Mammary microvascular endothelial cell (primary cell): ENCODE measurements around the gene CDK4. TPM values are rescaled to one million over a fixed set of nuclear protein-coding genes. Genes with fewer than 3 reads are reported as not detected.

ENCODE experiments used
- total RNA-seq: library from RNA; depleted of rRNA; stranded (reverse); fragments of >200 nt; gene quantifications from 2 replicates; pipeline ENCODE4 v1.2.3, GENCODE V29; 2015

The CDK4 gene
- 235 and 265 TPM in 2 replicates for total RNA-seq

GRCh38 chr12:57751788-57752667 lies at the start of gene CDK4:
CDK4 (minus strand) TSS chr12:57752310; CDS start chr12:57751717, 593 bp downstream.

GRCh38 chr12:57782608-57783465 lies 30.7 kb upstream of the CDK4 start, which contains the start of gene TSFM:
TSFM (plus strand) TSS chr12:57782787; CDS start chr12:57782802, 15 bp downstream.

GRCh38 chr12:57772429-57773322 lies 20.6 kb upstream of the CDK4 start, which contains the start of gene EEF1AKMT3:
EEF1AKMT3 (plus strand) TSS chr12:57772614; CDS start chr12:57772725, 111 bp downstream.

GRCh38 chr12:57771873-57772428 lies 19.8 kb upstream of the CDK4 start, which contains the start of gene METTL1:
METTL1 (minus strand) TSS chr12:57772105; CDS start chr12:57772083, 22 bp downstream.

GRCh38 chr12:57766464-57767304 lies 14.6 kb upstream of the CDK4 start, which contains the start of gene CYP27B1:
CYP27B1 (minus strand) TSS chr12:57767078; CDS start chr12:57767041, 37 bp downstream.

GRCh38 chr12:57754411-57755193 lies 2.5 kb upstream of the CDK4 start, which contains the start of gene MARCHF9:
MARCHF9 (plus strand) TSS chr12:57755103; CDS start chr12:57755529, 426 bp downstream.

GRCh38 chr12:57744777-57745484 lies 7.2 kb downstream of the CDK4 start, which contains the start of gene TSPAN31:
TSPAN31 (plus strand) TSS chr12:57745039; CDS start chr12:57745155, 116 bp downstream.

GRCh38 chr12:57738661-57739237 lies 13.4 kb downstream of the CDK4 start, which contains the start of gene AGAP2:
AGAP2 (minus strand) TSS chr12:57738742; CDS start chr12:57738246, 496 bp downstream.

Other genes starting within 250 kb of the CDK4 start
- 12.1 and 15.1 TPM in 2 replicates for gene DDIT3, start 231.8 kb downstream of the CDK4 start, total RNA-seq
- gene MBD6, start 229.5 kb downstream of the CDK4 start, total RNA-seq = 5.1 and 10.9 TPM in 2 replicates
- 196 and 201 TPM in 2 replicates for gene DCTN2, start 205.1 kb downstream of the CDK4 start, total RNA-seq
- 0.07 TPM in 1 of 2 replicates, not detected in the other for gene KIF5A, start 202.3 kb downstream of the CDK4 start, total RNA-seq
- gene PIP4K2C, start 161.1 kb downstream of the CDK4 start, total RNA-seq = 4.7 and 5.6 TPM in 2 replicates
- 0.40 and 2.0 TPM in 2 replicates for gene DTX3, start 147.5 kb downstream of the CDK4 start, total RNA-seq
- 0.07 and 0.15 TPM in 2 replicates for gene ARHGEF25, start 140.9 kb downstream of the CDK4 start, total RNA-seq
- gene B4GALNT1, start 119.1 kb downstream of the CDK4 start, total RNA-seq = 0.13 TPM in 1 of 2 replicates, not detected in the other
- gene OS9, start 58.2 kb downstream of the CDK4 start, total RNA-seq = 185 and 229 TPM in 2 replicates
- gene AGAP2, start 13.6 kb downstream of the CDK4 start, total RNA-seq = 0.07 and 0.25 TPM in 2 replicates
- gene TSPAN31, start 7.3 kb downstream of the CDK4 start, total RNA-seq = 42.6 and 44.3 TPM in 2 replicates
- gene MARCHF9, start 2.8 kb upstream of the CDK4 start, total RNA-seq = 1.3 and 2.8 TPM in 2 replicates
- 0.53 and 1.6 TPM in 2 replicates for gene CYP27B1, start 14.8 kb upstream of the CDK4 start, total RNA-seq
- gene METTL1, start 19.8 kb upstream of the CDK4 start, total RNA-seq = 10.6 and 16.2 TPM in 2 replicates
- gene EEF1AKMT3, start 20.3 kb upstream of the CDK4 start, total RNA-seq = 5.0 and 5.1 TPM in 2 replicates
- 25.4 and 35.1 TPM in 2 replicates for gene TSFM, start 30.5 kb upstream of the CDK4 start, total RNA-seq
- gene AVIL, start 66.4 kb upstream of the CDK4 start, total RNA-seq = 0.05 and 0.27 TPM in 2 replicates
- 85.4 and 86.8 TPM in 2 replicates for gene CTDSP2, start 94.4 kb upstream of the CDK4 start, total RNA-seq
- 4.4 and 14.7 TPM in 2 replicates for gene ATP23, start 189.3 kb upstream of the CDK4 start, total RNA-seq